Left lobe of liver (tissue), 2 donors: Measurements from ENCODE around the gene GPSM3. TPM values are rescaled to one million over a fixed set of nuclear protein-coding genes. Genes with fewer than 3 reads are reported as not detected.
"Not testable (repeated sequence)": the region's sequence is repeated elsewhere in the genome, so short reads cannot be mapped to it uniquely, and the experiment has no call there.

ENCODE experiments used
- ATAC-seq: fragments of 200-7000 bp; cut with Tn5 transposase; one replicate; pipeline ENCODE4 v1.9.1; 2020; ENCODE audit warnings: mild to moderate bottlenecking, moderate library complexity
- DNase-seq: peaks from one replicate; pipeline ENCODE4 v3.0.0-alpha.2; 2020; ENCODE audit warnings: low spot score
- total RNA-seq: library from RNA; stranded (reverse); gene quantifications from one replicate; pipeline ENCODE4 v1.2.1, GENCODE V29; 2021
- donor health status: DM: no; HTN: no; CAD: no; lungs with moderate emphysema.
- donor health status: DM: no; HTN: yes; CAD: no.

GPSM3 gene
- total RNA-seq, 1 donor from 2014 or later, result 5.1 TPM

GRCh38 chr6:32188381-32189068 is 3.9 kb downstream of the GPSM3 start:
- ATAC-seq (no peak), DNase-seq (no peak)

- not testable (repeated sequence) for ATAC-seq, DNase-seq
These were observed 4.6 kb downstream of the GPSM3 start for GRCh38 chr6:32187725-32188380.

GRCh38 chr6:32187009-32187709 is 5.3 kb downstream of the GPSM3 start:
- DNase-seq (no peak), ATAC-seq (no peak)

DNA sequence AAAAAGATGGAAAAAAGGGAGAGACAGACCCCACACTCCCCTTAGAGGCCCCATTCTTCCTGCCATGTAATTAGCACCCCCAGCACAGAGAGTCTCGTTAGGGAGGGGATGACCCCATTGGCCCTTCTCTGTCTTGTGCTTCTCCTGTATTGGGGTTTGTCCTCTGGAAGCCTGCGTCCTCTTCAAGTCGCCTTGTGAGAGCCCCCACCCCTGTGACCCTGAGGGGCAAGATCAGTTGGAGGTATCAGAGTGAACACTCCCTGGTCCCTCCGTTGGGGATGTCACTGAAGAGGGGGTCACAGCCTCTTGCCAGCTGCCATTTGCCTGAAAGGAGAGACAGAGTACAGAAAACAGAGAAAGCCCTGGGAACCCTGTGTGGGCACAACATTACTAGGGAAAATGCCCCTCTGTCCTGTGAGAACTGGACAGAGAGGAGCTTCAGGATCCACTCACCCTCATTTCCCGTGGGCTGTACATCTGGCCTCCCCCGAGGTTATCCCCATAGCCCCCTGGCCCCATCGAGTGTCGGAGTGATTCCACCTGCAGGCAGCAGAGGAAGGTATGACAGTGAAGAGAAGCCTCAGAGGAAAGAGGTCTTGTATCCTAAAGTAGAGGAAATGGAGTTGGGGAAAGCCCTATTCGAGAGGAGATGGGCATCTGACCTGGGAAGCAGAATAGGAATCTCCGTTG is 6.1 kb downstream of the GPSM3 start:
- not testable (repeated sequence) for ATAC-seq, DNase-seq

- DNase-seq, result not testable (repeated sequence)
- ATAC-seq, result peak; percentile 48
These were observed 6.7 kb downstream of the GPSM3 start for GRCh38 chr6:32185681-32186131.

- ATAC-seq (no peak), DNase-seq (no peak)
These were observed 8.3 kb downstream of the GPSM3 start, which contains the start of gene AGER for GRCh38 chr6:32184084-32184640. TSS of gene AGER (minus strand) at chr6:32184253. CDS start at chr6:32184222, 31 bp downstream.

- ATAC-seq (no peak), DNase-seq (no peak)
These were observed 8.9 kb downstream of the GPSM3 start for GRCh38 chr6:32183483-32184083.

GRCh38 chr6:32183030-32183429 is 9.4 kb downstream of the GPSM3 start:
- DNase-seq (no peak), ATAC-seq (no peak)

DNA sequence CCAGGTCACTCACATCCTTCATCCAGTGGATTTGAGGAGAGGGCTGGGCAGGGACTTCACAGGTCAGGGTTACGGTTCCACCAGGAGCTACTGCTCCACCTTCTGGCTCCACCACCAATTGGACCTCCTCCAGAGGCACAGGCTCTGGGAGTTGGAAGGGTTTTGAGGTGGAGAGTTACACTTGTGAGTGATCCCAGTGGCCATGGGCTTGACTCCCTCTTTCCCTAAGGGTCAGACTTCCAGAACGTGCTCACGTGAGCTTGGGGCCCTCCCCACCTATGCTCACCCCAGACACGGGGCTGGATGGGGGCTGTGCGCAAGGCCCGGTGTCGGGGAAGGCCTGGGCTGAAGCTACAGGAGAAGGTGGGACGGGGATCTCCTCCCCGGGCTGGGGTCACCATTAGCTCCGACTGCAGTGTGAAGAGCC is 9.9 kb downstream of the GPSM3 start:
- ATAC-seq (no peak), DNase-seq (no peak)

GRCh38 chr6:32181915-32182529 is 10.4 kb downstream of the GPSM3 start:
- no peak for DNase-seq
- ATAC-seq, result no peak

DNA sequence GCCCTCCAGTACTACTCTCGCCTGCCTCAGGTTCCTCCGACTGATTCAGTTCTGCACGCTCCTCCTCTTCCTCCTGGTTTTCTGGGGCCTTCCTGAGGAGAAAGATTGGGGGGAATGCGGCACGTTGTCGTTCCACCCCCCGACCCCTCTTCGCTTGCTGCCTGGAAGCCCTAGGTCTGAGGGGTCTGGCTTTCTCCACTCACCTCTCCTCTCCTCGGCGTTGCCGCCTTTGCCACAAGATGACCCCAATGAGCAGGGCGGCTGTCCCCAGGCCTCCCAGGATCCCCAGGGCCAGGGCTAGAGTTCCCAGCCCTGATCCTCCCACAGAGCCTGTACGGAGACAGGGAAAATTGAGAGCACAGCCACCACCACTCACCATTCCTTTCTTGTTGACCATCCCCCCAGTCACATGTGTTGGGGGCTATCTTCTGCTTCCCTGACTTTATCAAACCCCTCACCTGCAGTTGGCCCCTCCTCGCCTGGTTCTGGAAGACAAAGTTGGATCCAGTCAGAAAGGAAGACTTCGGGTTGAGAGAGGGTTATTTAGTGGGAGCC is 11.2 kb downstream of the GPSM3 start:
- DNase-seq, result no peak
- no peak for ATAC-seq

GRCh38 chr6:32179766-32180405 is 12.6 kb downstream of the GPSM3 start:
- DNase-seq (no peak), ATAC-seq (no peak)

DNA sequence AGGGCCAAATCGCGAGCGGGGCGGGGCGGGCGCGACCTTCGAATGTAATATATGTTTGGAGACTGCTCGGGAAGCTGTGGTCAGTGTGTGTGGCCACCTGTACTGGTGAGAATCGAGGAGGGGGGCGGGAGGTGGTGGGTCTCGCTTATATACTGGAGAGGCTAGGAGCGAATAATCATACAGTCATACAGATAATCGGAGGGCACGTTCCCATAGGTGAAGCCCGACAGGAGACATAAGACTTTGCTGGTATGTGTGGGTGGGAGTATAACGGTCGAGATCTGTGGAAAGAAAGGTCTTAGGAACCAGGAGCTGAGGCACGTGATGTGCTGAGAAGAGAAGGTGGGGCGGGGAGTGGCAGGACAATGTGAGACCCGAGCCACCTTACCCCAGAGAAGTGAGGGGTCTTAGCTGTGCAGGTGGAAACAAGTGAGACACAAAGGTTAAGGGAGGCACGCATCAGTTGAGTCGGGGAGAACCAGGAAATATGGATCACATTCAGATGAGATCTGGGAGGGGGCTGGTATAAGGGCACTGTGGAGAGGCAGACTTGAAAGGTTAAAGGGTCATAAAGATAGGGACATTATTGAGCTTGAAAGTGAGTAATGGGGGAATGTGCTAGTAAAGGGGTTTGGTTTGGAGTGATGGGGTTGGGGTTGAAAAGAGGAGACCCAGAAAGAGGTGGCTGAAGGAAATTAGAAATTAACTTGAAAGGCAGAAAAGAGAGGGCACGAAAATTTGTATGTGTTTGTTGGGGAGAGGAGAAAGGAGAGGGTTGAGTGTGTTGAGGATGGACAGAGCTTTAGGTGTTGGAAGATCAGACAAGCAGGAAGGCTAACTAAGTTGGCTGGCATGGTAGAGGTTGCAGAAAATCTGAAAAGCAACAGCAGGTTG is 13.6 kb downstream of the GPSM3 start:
- no peak for DNase-seq
- ATAC-seq, result no peak

GRCh38 chr6:32177788-32178546 is 14.5 kb downstream of the GPSM3 start, which contains the start of gene RNF5:
TSS of gene RNF5 (plus strand) at chr6:32178405. CDS start at chr6:32178512, 107 bp downstream.
- peak; percentile 97 for DNase-seq
- peak; percentile 73 for ATAC-seq

GRCh38 chr6:32177183-32177787 is 15.2 kb downstream of the GPSM3 start:
- ATAC-seq, result peak; percentile 5
- no peak for DNase-seq

DNA sequence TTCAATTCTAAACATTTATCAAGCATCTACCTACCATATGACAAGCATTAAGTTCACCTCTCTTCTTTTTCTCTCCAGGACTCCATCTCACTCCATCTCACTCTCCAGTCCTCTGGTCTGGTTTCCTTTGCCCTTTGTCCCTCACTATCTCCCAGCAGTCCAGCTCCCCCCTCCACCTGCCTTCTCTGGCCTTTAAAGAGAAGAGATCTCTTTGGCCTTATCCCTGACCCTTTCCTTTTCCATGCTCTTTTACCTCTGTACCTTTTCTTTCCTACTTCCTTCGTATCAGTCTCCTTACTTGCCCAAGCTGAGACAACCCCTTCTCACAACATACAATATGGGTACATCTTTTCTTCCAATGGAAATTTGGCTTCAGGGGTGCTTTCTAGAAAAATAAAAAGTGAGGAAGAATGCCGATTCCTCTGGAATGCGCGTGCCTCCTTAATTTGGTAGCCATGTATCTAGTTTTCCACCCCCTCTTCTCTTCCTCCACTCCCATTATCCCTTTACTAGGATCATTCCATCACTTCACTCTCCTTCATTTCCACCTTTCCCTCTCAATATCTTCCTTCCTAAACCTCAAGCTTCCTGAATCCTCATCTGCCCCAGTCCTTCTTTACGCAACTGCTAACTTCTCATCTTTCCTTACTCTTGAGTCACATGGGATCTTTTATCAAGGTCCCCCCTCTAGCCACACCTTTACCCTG is 15.8 kb downstream of the GPSM3 start:
- peak; percentile 16 for ATAC-seq

More for the DNA sequence above, 15.8 kb downstream of the GPSM3 start:
- DNase-seq, result no peak
